Calu3 (cell line): ENCODE data around the gene IGFBPL1. TPM values are rescaled to one million over a fixed set of nuclear protein-coding genes. Genes with fewer than 3 reads are reported as not detected.

Experiments used
- BruUV-seq: library from RNA; stranded (reverse); fragments of 400-500 nt; replicated peaks from 2 replicates; lab custom pipeline; 2021; lab: Mats Ljungman, UMichigan
- CTCF ChIA-PET: fragments of 300-600 bp; sonication (Branson Sonifier 250); formaldehyde crosslinking; loops from one replicate; lab custom pipeline; 2022; ENCODE audit warnings: antibody characterized with exemption; lab: Charles Lee
- DNase-seq: peaks from one replicate; pipeline ENCODE4 v3.0.0; 2022
- H3K27ac Mint-ChIP-seq: one replicate; pipeline ENCODE4 v1.8.0; 2022; ENCODE audit warnings: mixed read lengths; ENCODE audit not compliant: unreplicated experiment
- H3K27me3 Mint-ChIP-seq: one replicate; pipeline ENCODE4 v1.8.0; 2022; ENCODE audit warnings: mixed read lengths; ENCODE audit not compliant: unreplicated experiment
- H3K36me3 Mint-ChIP-seq: one replicate; pipeline ENCODE4 v1.8.0; 2022; ENCODE audit warnings: mild to moderate bottlenecking, moderate library complexity, mixed read lengths; ENCODE audit not compliant: insufficient read depth, unreplicated experiment
- H3K4me1 Mint-ChIP-seq: one replicate; pipeline ENCODE4 v1.8.0; 2022; ENCODE audit warnings: mild to moderate bottlenecking, low read depth, mixed read lengths; ENCODE audit not compliant: unreplicated experiment
- H3K4me3 Mint-ChIP-seq: one replicate; pipeline ENCODE4 v1.8.0; 2022; ENCODE audit warnings: mild to moderate bottlenecking, low read depth, moderate library complexity, mixed read lengths; ENCODE audit not compliant: unreplicated experiment
- H3K9me3 Mint-ChIP-seq: one replicate; pipeline ENCODE4 v1.8.0; 2022; ENCODE audit warnings: low read depth, mixed read lengths; ENCODE audit not compliant: unreplicated experiment
- intact Hi-C: fragments of 100-400 bp; cut with micrococcal nuclease; formaldehyde crosslinking; loops from one replicate; pipeline ENCODE4 v1.10.0; 2022; ENCODE audit not compliant: unreplicated experiment
- total RNA-seq: library from RNA; stranded (reverse); gene quantifications from 2 replicates; pipeline ENCODE4 v1.2.3, GENCODE V29; 2022
- TF ChIP-seq, protein P1 (sequence below): fragments of 200-600 bp; IDR thresholded peaks from one replicate; pipeline ENCODE4 v1.8.0; 2022; ENCODE audit warnings: antibody characterized with exemption; ENCODE audit not compliant: unreplicated experiment

IGFBPL1 gene
- total RNA-seq, 1 experiment from 2014 or later = 2.0 TPM

DNA sequence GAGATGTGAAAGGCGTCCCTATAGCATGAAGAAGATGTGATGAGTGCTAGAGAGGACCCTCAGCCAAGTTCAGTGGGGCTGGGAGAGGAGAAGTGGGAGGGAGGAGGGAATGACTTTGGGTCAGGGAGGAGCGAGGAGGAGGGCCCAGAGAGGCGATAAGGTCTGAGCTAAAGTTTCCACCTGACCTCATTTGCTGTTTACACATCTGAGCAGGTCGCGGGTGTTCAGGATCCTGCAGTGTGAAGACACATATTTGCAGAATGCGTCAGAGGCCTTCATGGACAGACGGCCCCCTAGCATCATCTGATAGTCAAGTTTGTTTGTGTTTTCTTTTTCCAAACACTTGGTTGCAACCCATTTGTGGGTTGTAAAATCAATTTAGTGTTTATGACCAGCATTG is 18.9 kb upstream of the IGFBPL1 start:
- DNase-seq = no peak
- Mint-ChIP-seq H3K36me3 (no peaks in the 10 kb centered on the region), H3K27me3 (no peaks in the 10 kb centered on the region), H3K27ac (no peak overlapping the region), H3K9me3 (no peaks in the 10 kb centered on the region), H3K4me1 (no peaks in the 10 kb centered on the region), H3K4me3 (no peak overlapping the region)
- TF ChIP-seq, protein P1, sequence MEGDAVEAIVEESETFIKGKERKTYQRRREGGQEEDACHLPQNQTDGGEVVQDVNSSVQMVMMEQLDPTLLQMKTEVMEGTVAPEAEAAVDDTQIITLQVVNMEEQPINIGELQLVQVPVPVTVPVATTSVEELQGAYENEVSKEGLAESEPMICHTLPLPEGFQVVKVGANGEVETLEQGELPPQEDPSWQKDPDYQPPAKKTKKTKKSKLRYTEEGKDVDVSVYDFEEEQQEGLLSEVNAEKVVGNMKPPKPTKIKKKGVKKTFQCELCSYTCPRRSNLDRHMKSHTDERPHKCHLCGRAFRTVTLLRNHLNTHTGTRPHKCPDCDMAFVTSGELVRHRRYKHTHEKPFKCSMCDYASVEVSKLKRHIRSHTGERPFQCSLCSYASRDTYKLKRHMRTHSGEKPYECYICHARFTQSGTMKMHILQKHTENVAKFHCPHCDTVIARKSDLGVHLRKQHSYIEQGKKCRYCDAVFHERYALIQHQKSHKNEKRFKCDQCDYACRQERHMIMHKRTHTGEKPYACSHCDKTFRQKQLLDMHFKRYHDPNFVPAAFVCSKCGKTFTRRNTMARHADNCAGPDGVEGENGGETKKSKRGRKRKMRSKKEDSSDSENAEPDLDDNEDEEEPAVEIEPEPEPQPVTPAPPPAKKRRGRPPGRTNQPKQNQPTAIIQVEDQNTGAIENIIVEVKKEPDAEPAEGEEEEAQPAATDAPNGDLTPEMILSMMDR = no peak
- no TSS peak for BruUV-seq
- intact Hi-C loops = no loop called here
- CTCF ChIA-PET = no interaction called here

DNA sequence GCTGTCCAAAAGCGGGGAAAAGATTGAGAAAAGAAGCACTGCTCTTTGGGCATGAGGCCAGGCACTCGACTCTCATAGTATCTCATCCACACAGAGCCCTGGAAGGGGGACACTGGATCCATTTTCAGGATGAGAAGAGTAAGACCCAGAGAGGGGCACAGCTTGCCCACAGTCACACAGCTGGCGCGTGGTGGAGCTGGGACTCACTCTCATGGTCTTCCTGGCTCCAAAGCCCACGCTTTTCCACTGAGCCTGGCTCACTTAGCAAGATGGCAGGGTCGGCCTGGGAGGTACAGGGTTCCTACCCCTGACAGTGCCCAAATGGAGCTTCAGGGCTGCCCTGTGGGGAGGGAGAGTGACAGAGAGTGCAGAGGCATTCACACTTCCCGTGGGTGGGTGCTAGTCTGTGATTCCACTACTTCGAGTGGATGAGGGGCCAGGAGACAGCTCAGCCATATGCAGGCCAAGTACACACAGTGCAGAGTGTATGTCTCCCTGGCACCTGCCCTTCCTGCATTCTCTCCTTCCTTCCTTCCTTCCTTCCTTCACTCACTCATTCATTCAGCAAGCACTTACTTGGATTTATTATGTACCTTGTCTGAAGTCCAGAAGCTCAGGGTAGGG is 18.3 kb upstream of the IGFBPL1 start:
- no peaks in the 10 kb centered on the region for H3K36me3 Mint-ChIP-seq
- no peak overlapping the region for H3K4me3 Mint-ChIP-seq
- H3K4me1 Mint-ChIP-seq = peaks cover 1% of the 10 kb centered on the region
- intact Hi-C loops = no loop called here
- H3K9me3 Mint-ChIP-seq = no peaks in the 10 kb centered on the region
- CTCF ChIA-PET = no interaction called here
- no peaks in the 10 kb centered on the region for H3K27me3 Mint-ChIP-seq
- H3K27ac Mint-ChIP-seq = no peak overlapping the region
- no peak for DNase-seq
- BruUV-seq = no TSS peak
- TF ChIP-seq, protein P1 = no peak

DNA sequence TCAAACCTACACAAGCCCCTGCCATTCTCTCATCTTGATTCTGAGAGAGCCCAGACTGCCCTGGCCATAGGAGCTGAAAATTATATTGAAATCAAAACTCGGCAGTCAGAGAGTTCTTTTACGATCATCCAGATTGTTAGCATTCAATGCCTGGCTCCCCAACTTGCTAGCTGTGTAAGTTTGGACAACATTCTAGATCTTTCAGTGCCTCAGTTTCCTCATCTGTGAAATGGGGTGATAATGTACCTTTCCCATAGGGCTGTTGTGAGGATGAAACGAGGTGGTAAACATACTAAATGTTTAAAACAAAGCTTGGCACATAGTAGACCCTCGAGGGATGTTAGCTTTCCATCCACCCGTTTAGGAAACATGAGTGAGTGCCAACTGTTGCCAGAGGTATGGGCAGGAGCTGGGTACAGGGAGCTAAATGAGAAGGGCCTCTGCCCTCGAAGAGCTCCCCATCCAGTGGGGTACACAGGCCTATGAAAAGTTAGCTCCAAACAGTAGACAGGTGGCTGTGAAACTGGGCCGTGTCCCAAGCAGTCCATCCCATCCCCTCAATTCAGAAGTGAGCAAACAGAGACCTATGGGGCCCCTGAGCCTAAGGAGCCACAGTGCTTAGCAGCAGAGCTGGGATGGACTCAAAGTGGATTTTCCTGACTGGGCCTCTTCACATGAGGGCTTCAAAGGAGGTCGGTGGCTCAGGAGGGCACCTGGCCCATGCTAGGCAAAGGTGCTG is 17.3 kb upstream of the IGFBPL1 start:
- Mint-ChIP-seq H3K4me3 (no peak overlapping the region), H3K4me1 (peaks cover 8% of the 10 kb centered on the region), H3K27ac (no peak overlapping the region), H3K36me3 (peaks cover 3% of the 10 kb centered on the region), H3K27me3 (no peaks in the 10 kb centered on the region), H3K9me3 (no peaks in the 10 kb centered on the region)
- CTCF ChIA-PET = no interaction called here
- intact Hi-C loops = no loop called here
- TF ChIP-seq, protein P1 = no peak
- no peak for DNase-seq
- BruUV-seq = no TSS peak

DNA sequence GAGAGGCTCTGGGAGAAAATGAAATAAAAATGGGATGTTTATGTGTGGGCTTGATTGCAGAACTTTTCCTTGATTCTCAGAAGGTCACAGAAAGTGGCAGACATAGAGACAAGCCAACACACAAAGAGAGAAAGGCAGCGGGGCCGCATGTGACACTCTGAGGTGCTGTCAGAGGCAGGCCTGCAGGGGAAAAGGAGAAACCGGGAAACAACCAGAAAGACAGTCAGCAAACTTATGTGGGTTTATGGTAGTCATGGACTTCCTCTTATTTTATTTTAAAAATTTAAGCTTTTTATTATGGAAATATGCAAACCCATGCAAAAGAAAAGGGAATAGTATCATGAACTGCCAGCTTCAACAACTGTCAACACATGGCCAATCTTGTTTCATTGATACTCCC is 16.3 kb upstream of the IGFBPL1 start:
- BruUV-seq = no TSS peak
- TF ChIP-seq, protein P1 = no peak
- Mint-ChIP-seq H3K36me3 (peaks cover 3% of the 10 kb centered on the region), H3K27me3 (no peaks in the 10 kb centered on the region), H3K27ac (no peak overlapping the region), H3K4me1 (peaks cover 8% of the 10 kb centered on the region), H3K9me3 (no peaks in the 10 kb centered on the region), H3K4me3 (no peak overlapping the region)
- CTCF ChIA-PET = no interaction called here
- intact Hi-C loops = no loop called here
- no peak for DNase-seq
